Measurements from ENCODE around the gene BCAN. TPM values are rescaled to one million over a fixed set of nuclear protein-coding genes. Genes with fewer than 3 reads are reported as not detected.

Gene BCAN
- total and polyA plus RNA-seq, 12 donors: 0.11 to 36.3 (median 5.6) TPM; not detected in 2

- intact Hi-C loops (cut with DNase I): loop anchor here in 1 of 2 donors (10.0 kb wide), 1 partner anchor 171 kb away; the partner anchor contains the start of gene NTRK1
- Histone ChIP-seq H3K27me3 (peaks cover 10% of the 10 kb centered on the region), H3K27ac (no peak overlapping the region), H3K36me3 (replicated peaks in 1 of 2) (no peaks in the 10 kb centered on the region), H3K4me1 (replicated peaks in 1 of 2) (peaks cover 0 to 7% of the 10 kb centered on the region in 2 donors), H3K9me3 (replicated peaks in 1 of 3) (no peaks in the 10 kb centered on the region), H3K4me3 (no peak overlapping the region)
- no peak for DNase-seq
- TF ChIP-seq POLR2A (IDR thresholded peaks at IDR 0.05): no peak
- TF ChIP-seq, protein P1, sequence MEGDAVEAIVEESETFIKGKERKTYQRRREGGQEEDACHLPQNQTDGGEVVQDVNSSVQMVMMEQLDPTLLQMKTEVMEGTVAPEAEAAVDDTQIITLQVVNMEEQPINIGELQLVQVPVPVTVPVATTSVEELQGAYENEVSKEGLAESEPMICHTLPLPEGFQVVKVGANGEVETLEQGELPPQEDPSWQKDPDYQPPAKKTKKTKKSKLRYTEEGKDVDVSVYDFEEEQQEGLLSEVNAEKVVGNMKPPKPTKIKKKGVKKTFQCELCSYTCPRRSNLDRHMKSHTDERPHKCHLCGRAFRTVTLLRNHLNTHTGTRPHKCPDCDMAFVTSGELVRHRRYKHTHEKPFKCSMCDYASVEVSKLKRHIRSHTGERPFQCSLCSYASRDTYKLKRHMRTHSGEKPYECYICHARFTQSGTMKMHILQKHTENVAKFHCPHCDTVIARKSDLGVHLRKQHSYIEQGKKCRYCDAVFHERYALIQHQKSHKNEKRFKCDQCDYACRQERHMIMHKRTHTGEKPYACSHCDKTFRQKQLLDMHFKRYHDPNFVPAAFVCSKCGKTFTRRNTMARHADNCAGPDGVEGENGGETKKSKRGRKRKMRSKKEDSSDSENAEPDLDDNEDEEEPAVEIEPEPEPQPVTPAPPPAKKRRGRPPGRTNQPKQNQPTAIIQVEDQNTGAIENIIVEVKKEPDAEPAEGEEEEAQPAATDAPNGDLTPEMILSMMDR (IDR thresholded peaks at IDR 0.05): no peak
- 77 to 82% (median 82%) methylated on average over 10 to 12 of the region's 12 CpGs for WGBS, 4 donors
These were observed 52.2 kb downstream of the BCAN start for GRCh38 chr1:156693848-156694689.

- Histone ChIP-seq H3K27ac (no peak overlapping the region), H3K4me3 (no peak overlapping the region), H3K27me3 (peaks cover 9% of the 10 kb centered on the region), H3K4me1 (replicated peaks in 1 of 2) (peaks cover 0 to 2% of the 10 kb centered on the region in 2 donors), H3K9me3 (replicated peaks in 1 of 3) (no peaks in the 10 kb centered on the region), H3K36me3 (replicated peaks in 1 of 2) (no peaks in the 10 kb centered on the region)
- intact Hi-C loops (cut with DNase I): loop anchor here in 1 of 2 donors (10.0 kb wide), 1 partner anchor 170 kb away; the partner anchor contains the start of gene NTRK1
- no peak for DNase-seq
- TF ChIP-seq POLR2A (IDR thresholded peaks at IDR 0.05): no peak
- TF ChIP-seq, protein P1 (IDR thresholded peaks at IDR 0.05): no peak
- WGBS, 4 donors: 92 to 95% (median 94%) methylated on average over 5 of the region's 5 CpGs
These were observed 52.7 kb downstream of the BCAN start for GRCh38 chr1:156694690-156694962.

DNA sequence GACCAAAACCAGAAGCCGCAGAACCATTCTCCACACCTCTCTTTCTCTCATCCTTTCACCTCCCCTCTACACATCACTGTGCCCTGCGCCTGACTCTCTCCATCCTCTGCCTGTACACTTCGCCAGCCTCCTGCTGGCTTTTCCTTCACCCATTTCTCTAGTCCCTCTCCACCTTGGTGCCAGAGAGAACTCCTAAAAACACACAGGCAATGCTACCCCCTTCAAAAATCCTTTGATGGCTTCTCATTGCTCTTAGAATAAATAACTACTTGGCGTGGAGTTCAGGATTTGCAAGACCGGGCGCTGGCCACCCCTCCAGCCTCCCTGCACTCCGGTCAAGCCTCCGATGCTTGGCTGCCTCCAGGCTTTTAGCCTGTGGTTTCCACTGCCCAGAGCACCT, 54.8 kb downstream of the BCAN start:
- H3K27me3 ChIP-seq: no peaks in the 10 kb centered on the region
- no peaks in the 10 kb centered on the region for H3K4me1 ChIP-seq (replicated peaks in 1 of 2)
- H3K4me3 ChIP-seq: no peak overlapping the region
- DNase-seq: no peak
- TF ChIP-seq, protein P1 (IDR thresholded peaks at IDR 0.05): no peak
- no peak for TF ChIP-seq POLR2A (IDR thresholded peaks at IDR 0.05)
- no peaks in the 10 kb centered on the region for H3K9me3 ChIP-seq (replicated peaks in 1 of 3)
- H3K27ac ChIP-seq: no peak overlapping the region
- WGBS, 4 donors: 86 to 97% (median 90%) methylated on average over 8 of the region's 8 CpGs
- intact Hi-C loops (cut with DNase I): loop anchor here in 1 of 2 donors (10.0 kb wide), 1 partner anchor 168 kb away; the partner anchor contains the start of gene NTRK1
- no peaks in the 10 kb centered on the region for H3K36me3 ChIP-seq (replicated peaks in 1 of 2)

- TF ChIP-seq POLR2A (IDR thresholded peaks at IDR 0.05): no peak
- TF ChIP-seq, protein P1 (IDR thresholded peaks at IDR 0.05): no peak
- Histone ChIP-seq H3K27ac (no peak overlapping the region), H3K4me3 (no peak overlapping the region), H3K27me3 (no peaks in the 10 kb centered on the region), H3K36me3 (replicated peaks in 1 of 2) (no peaks in the 10 kb centered on the region), H3K4me1 (replicated peaks in 1 of 2) (no peaks in the 10 kb centered on the region), H3K9me3 (replicated peaks in 1 of 3) (no peaks in the 10 kb centered on the region)
- intact Hi-C loops (cut with DNase I): loop anchor here in 1 of 2 donors (10.0 kb wide), 1 partner anchor 167 kb away; the partner anchor contains the start of gene NTRK1
- WGBS, 4 donors: 76 to 78% (median 77%) methylated on average over 8 of the region's 8 CpGs
- no peak for DNase-seq
These were observed 55.6 kb downstream of the BCAN start for GRCh38 chr1:156697481-156697880.

Measured in adrenal gland (tissue), 12 donors.